T-cell (primary cell): ENCODE measurements around the gene RPH3AL. TPM values are rescaled to one million over a fixed set of nuclear protein-coding genes. Genes with fewer than 3 reads are reported as not detected.
A peak's percentile ranks its signal among the peaks of the same experiment; 100 is the strongest.

Experiments used
- ATAC-seq, 4 experiments: fragments of 200-7000 bp in 3 of 4; fragments of 150-1000 bp in 1 of 4; cut with Tn5 transposase; replicated peaks in 1 of 4; 1 replicate in 3 of 4; 2 replicates in 1 of 4; pipeline ENCODE4 v1.10.0; 2021; ENCODE audit warnings: moderate library complexity in 3 of 4, mild to moderate bottlenecking in 2 of 4, moderate number of reproducible peaks in 1 of 4
- CTCF ChIA-PET, 2 donors: fragments of 300-600 bp; sonication (Branson Sonifier 250); formaldehyde crosslinking; loops; one replicate each; lab custom pipeline; 2022; ENCODE audit warnings: antibody characterized with exemption in 2 of 2; lab: Charles Lee
- POLR2A ChIA-PET, 2 donors: fragments of 300-600 bp; sonication (Branson Sonifier 250); formaldehyde crosslinking; loops; one replicate each; lab custom pipeline; 2022; ENCODE audit warnings: antibody characterized with exemption in 2 of 2; lab: Charles Lee
- DNase-seq, 35 experiments: peaks; one replicate each; pipeline versions ENCODE4 v3.0.0 to v3.0.0-alpha.2; 2013 to 2023
- H3K27ac ChIP-seq: one replicate; pipeline ENCODE4 v1.5.1; 2013; ENCODE audit warnings: low read length
- H3K27me3 ChIP-seq, 2 experiments: replicated peaks in 1 of 2; 1 replicate in 1 of 2; 2 replicates in 1 of 2; pipeline versions ENCODE4 v1.6.1 to v1.7.0; 2013; ENCODE audit warnings: low read length in 1 of 2, mixed read lengths in 1 of 2; ENCODE audit not compliant: control insufficient read depth in 2 of 2, insufficient read depth in 2 of 2; ENCODE audit errors: extremely low read depth in 1 of 2
- H3K36me3 ChIP-seq, 2 donors: 1 replicate in 1 of 2; 2 replicates in 1 of 2; pipeline versions ENCODE4 v1.6.1 to v1.7.0; 2013; ENCODE audit warnings: low read length in 1 of 2; ENCODE audit not compliant: control insufficient read depth in 2 of 2, insufficient read depth in 1 of 2; ENCODE audit errors: extremely low read depth in 1 of 2
- H3K4me1 ChIP-seq, 2 experiments: 1 replicate in 1 of 2; 2 replicates in 1 of 2; pipeline versions ENCODE4 v1.6.1 to v1.7.0; 2013; ENCODE audit warnings: low read length in 2 of 2, mixed read lengths in 1 of 2; ENCODE audit not compliant: insufficient read depth in 2 of 2, control insufficient read depth in 1 of 2; ENCODE audit errors: extremely low read depth in 1 of 2
- H3K4me3 ChIP-seq, 2 donors: 1 replicate in 1 of 2; 2 replicates in 1 of 2; pipeline versions ENCODE4 v1.5.1 to v1.7.0; 2013; ENCODE audit warnings: mild to moderate bottlenecking in 2 of 2, low read length in 1 of 2, moderate library complexity in 1 of 2; ENCODE audit not compliant: control insufficient read depth in 1 of 2; ENCODE audit errors: extremely low read depth in 1 of 2
- H3K9me3 ChIP-seq: 2 replicates; pipeline ENCODE4 v1.7.0; 2013
- H3K27ac Mint-ChIP-seq, 2 donors: one replicate each; pipeline ENCODE4 v1.8.0; 2020 to 2021; ENCODE audit warnings: mild to moderate bottlenecking in 2 of 2, mixed read lengths in 2 of 2
- H3K27me3 Mint-ChIP-seq, 2 donors: one replicate each; pipeline ENCODE4 v1.8.0; 2021 to 2022; ENCODE audit warnings: mixed read lengths in 2 of 2
- H3K36me3 Mint-ChIP-seq: one replicate; pipeline ENCODE4 v1.8.0; 2021; ENCODE audit warnings: mixed read lengths
- H3K4me1 Mint-ChIP-seq, 3 donors: one replicate each; pipeline ENCODE4 v1.8.0; 2020 to 2022; ENCODE audit warnings: mixed read lengths in 3 of 3, mild to moderate bottlenecking in 1 of 3
- H3K4me3 Mint-ChIP-seq, 3 donors: one replicate each; pipeline ENCODE4 v1.8.0; 2020 to 2022; ENCODE audit warnings: mild to moderate bottlenecking in 3 of 3, mixed read lengths in 3 of 3, moderate library complexity in 3 of 3
- H3K9me3 Mint-ChIP-seq, 3 donors: one replicate each; pipeline ENCODE4 v1.8.0; 2020 to 2022; ENCODE audit warnings: mixed read lengths in 3 of 3
- WGBS: methylation state at CpG from one replicate; pipeline ENCODE4 v1.1.5; 2013; ENCODE audit warnings: missing lambda C conversion rate; ENCODE audit not compliant: insufficient coverage; 5-methylcytosine and 5-hydroxymethylcytosine counted together
- total RNA-seq, 35 experiments: library from RNA in 6 of 35; stranded (reverse) in 6 of 35; fragments of 120-200 nt in 1 of 35; gene quantifications; one replicate each; pipeline versions ENCODE4 v1.2.1 to v1.2.4 and lab custom pipeline; 2013 to 2026

The RPH3AL gene
- total RNA-seq, 5 donors from 2014 or later (not counting 1 experiment from before 2014, with no cell fraction given), result 4.5 to 10.5 (median 5.3) TPM

DNA sequence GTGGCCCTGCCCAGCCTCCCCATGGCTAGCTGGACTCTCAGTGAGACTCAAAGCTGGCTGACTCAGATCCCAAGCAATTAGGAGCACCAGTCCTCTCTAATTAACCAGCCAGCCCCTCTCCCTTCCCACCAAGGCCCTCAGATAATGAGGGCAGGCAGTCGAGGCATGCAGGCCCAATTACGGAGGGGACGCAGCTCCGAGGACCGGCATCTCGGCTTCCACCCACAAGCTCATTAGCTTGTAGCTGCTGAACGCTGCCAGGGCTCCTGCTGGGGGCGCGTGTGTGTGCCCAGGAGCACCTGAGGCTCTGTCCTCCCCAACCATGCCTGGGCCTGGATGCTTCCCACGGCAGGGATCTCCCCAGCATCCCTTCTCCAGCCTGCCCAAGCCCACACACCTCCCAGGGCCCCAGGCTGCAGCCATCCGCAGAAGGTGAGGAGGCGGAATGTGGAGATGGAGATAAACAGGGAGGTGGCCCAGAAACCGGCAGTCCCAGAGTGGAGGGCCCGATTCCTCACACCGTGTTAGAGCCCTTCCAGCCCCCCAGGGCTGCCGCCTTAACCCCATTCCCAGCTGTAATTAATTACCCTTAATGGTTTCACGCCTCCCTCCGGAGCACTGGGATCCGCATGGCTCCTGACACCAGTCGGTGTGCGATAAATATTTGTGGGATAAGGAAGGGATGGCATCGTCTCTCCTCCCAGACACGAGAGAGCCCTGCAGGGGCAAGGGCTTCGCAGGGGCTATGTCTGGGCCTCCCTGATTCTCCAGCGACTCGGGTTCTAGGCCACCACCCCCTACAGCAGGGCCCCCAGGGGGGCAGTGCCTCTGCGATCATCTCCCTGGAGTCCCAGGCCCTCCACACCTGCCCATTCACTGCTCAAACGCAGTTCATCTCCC is 42.2 kb downstream of the RPH3AL start:
- POLR2A ChIA-PET, result no interaction called here
- Mint-ChIP-seq H3K36me3 (no peaks in the 10 kb centered on the region), H3K27ac (no peak overlapping the region), H3K4me1 (no peaks in the 10 kb centered on the region), H3K27me3 (no peaks in the 10 kb centered on the region), H3K9me3 (peaks cover 0 to 6% (median 0%) of the 10 kb centered on the region in 3 donors), H3K4me3 (no peak overlapping the region)
- H3K4me3 ChIP-seq, result no peak overlapping the region
- no peaks in the 10 kb centered on the region for H3K4me1 ChIP-seq
- DNase-seq, result no peak
- H3K36me3 ChIP-seq, result no peaks in the 10 kb centered on the region
- no peaks in the 10 kb centered on the region for H3K27me3 ChIP-seq
- no peaks in the 10 kb centered on the region for H3K9me3 ChIP-seq
- H3K27ac ChIP-seq, result no peak overlapping the region
- CTCF ChIA-PET, result no interaction called here
- ATAC-seq, result no peak
- WGBS, result 89% methylated on average over 11 of the region's 28 CpGs

DNA sequence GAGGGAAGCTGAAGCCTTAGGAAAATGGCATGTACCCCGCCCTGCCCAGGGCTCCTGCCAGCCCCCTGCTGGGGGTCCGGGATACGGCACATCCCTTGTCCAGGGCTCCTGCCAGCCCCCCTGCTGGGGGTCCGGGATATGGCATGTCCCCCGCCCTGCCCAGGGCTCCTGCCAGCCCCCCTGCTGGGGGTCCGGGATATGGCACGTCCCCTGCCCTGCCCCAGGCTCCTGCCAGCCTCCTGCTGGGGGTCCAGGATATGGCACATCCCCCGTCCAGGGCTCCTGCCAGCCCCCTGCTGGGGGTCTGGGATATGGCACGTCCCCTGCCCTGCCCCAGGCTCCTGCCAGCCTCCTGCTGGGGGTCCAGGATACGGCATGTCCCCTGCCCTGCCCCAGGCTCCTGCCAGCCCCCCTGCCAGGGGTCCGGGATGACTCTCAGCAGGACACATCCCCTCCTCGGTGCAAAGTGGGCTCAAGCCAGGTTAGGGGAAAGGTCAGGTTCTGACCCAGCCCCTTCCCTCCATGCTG is 43.2 kb downstream of the RPH3AL start:
- Mint-ChIP-seq H3K36me3 (no peaks in the 10 kb centered on the region), H3K4me1 (no peaks in the 10 kb centered on the region), H3K27me3 (no peaks in the 10 kb centered on the region), H3K9me3 (peaks cover 0 to under 1% (median 0%) of the 10 kb centered on the region in 3 donors), H3K27ac (no peak overlapping the region), H3K4me3 (no peak overlapping the region)
- peaks cover 0 to 2% of the 10 kb centered on the region in 2 experiments for H3K27me3 ChIP-seq
- H3K4me1 ChIP-seq, result peaks cover 0 to 1% of the 10 kb centered on the region in 2 experiments
- ChIA-PET CTCF (interaction anchor here in 1 of 2 donors (0.5 kb wide), 1 partner anchor 207 kb away, joined by 5 read pairs; no protein-coding TSS in a partner anchor), POLR2A (no interaction called here)
- H3K9me3 ChIP-seq, result no peaks in the 10 kb centered on the region
- DNase-seq (peak in 8 of 35 experiments; percentile 5 to 55 (median 13)), ATAC-seq (peak in 3 of 4 experiments; percentile 39 to 55 (median 55))
- H3K36me3 ChIP-seq, result no peaks in the 10 kb centered on the region
- WGBS, result 81% methylated on average over 7 of the region's 12 CpGs
- H3K4me3 ChIP-seq, result no peak overlapping the region
- H3K27ac ChIP-seq, result no peak overlapping the region

DNA sequence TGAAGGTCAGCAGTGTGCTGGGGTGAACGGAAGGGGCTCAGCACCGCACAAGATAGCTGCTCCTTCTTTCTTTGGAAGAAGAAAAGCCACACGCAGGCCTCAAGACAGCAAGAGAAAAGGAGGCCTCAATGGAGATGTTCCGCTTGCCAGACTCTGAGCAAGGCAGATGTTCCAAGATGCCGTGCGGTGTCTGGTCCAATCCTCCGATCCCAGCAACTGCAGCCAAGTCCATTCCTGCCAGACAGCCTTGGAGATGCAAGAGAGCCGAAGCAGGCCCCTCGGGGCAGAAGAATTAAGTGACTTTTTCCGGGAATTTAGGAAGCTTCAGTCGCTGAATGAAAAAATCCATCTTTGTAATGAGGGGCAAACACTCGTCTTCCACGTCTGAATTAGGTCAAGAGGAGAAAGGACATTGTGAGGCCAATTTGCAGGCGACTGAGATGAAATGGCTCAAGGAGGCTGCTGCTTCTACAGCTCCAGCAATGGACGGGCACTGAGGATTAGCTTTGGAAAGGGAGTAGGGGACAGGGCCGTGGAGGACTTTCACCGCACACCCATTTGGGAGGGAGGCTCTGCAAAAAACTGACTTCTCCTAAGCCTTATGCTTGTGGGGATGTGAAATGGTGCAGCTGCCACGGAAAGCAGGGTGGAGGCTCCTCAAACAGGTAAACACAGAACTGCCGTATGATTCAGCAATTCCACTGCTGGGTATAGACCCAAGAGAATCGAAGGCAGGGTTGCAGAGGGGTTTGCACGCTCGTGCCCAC is 44.7 kb downstream of the RPH3AL start:
- peaks cover 0 to 3% of the 10 kb centered on the region in 2 donors for H3K27me3 Mint-ChIP-seq
- peaks cover 0 to 7% of the 10 kb centered on the region in 2 experiments for H3K27me3 ChIP-seq
- DNase-seq, result no peak
- peaks cover 0 to 3% of the 10 kb centered on the region in 2 experiments for H3K4me1 ChIP-seq
- no peaks in the 10 kb centered on the region for H3K4me1 Mint-ChIP-seq
- no peaks in the 10 kb centered on the region for H3K9me3 Mint-ChIP-seq
- no peak overlapping the region for H3K27ac Mint-ChIP-seq
- H3K4me3 Mint-ChIP-seq, result no peak overlapping the region
- WGBS, result 85% methylated on average over 17 of the region's 22 CpGs
- POLR2A ChIA-PET, result no interaction called here
- no peaks in the 10 kb centered on the region for H3K36me3 Mint-ChIP-seq
- ATAC-seq, result peak in 1 of 4 experiments; percentile 34
- no peaks in the 10 kb centered on the region for H3K36me3 ChIP-seq
- H3K27ac ChIP-seq, result no peak overlapping the region
- H3K4me3 ChIP-seq, result no peak overlapping the region
- CTCF ChIA-PET, result no interaction called here
- H3K9me3 ChIP-seq, result no peaks in the 10 kb centered on the region

DNA sequence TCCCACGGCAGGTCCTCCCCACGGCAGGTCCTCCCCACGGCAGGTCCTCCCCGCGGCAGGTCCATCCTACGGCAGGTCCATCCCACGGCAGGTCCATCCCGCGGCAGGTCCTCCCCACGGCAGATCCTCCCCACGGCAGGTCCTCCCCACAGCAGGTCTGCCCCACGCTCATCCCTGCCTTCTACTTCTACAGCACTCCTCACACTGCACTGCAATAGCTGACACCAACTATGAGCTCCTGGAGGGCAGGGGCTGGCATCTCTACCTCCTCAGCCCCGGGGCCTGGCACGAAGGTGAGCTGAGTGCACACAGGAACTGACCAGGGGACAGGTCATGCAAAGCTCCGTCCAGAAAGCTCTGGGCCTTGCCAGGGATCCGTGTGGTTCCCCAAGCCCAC is 45.3 kb downstream of the RPH3AL start:
- H3K27me3 ChIP-seq, result peaks cover 0 to 13% of the 10 kb centered on the region in 2 experiments
- H3K9me3 ChIP-seq, result no peaks in the 10 kb centered on the region
- DNase-seq (no peak), ATAC-seq (no peak)
- no peaks in the 10 kb centered on the region for H3K36me3 ChIP-seq
- POLR2A ChIA-PET, result no interaction called here
- Mint-ChIP-seq H3K36me3 (no peaks in the 10 kb centered on the region), H3K27ac (no peak overlapping the region), H3K4me1 (no peaks in the 10 kb centered on the region), H3K27me3 (peaks cover 0 to 6% of the 10 kb centered on the region in 2 donors), H3K9me3 (no peaks in the 10 kb centered on the region), H3K4me3 (no peak overlapping the region)
- no peak overlapping the region for H3K27ac ChIP-seq
- 93% methylated on average over 13 of the region's 16 CpGs for WGBS
- H3K4me1 ChIP-seq, result peaks cover 0 to 3% of the 10 kb centered on the region in 2 experiments
- CTCF ChIA-PET, result no interaction called here
- H3K4me3 ChIP-seq, result no peak overlapping the region

DNA sequence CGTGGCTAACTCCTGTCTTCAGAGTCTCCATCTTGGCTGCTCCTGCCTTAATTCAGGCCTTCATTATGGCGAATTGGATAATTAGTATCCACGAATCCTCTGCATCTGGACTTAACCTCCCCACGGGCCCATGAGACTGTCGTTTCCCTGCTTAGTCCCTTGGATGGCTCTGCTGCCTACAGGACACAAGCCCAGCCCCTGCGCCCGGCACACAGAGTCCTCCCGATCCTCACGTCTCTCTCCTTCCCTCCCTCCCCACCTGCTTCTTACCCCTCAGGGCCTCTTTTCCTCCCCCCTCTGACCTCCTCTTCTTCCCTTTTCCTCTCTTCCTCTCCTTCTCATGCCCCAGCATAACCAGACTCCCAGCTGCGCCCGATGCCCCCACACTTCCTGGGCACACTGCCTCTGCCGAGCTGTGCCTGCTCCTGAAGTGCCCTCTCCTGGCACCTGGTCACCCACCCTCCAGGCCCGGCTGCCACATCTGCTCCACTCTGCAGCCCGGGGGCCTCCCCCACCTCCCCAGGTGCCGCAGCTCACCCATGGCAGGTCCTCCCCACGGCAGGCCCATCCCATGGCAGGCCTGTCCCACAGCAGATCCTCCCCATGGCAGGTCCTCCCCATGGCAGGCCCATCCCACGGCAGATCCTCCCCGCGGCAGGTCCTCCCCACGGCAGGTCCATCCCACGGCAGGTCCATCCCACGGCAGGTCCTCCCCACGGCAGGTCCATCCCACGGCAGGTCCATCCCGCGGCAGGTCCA is 45.9 kb downstream of the RPH3AL start:
- Histone ChIP-seq H3K4me1 (peaks cover 0 to 3% of the 10 kb centered on the region in 2 experiments), H3K4me3 (no peak overlapping the region), H3K36me3 (no peaks in the 10 kb centered on the region), H3K9me3 (no peaks in the 10 kb centered on the region), H3K27me3 (peaks cover 0 to 19% of the 10 kb centered on the region in 2 experiments), H3K27ac (no peak overlapping the region)
- no peaks in the 10 kb centered on the region for H3K36me3 Mint-ChIP-seq
- no peaks in the 10 kb centered on the region for H3K4me1 Mint-ChIP-seq
- H3K9me3 Mint-ChIP-seq, result no peaks in the 10 kb centered on the region
- 71% methylated on average over 20 of the region's 26 CpGs for WGBS
- H3K4me3 Mint-ChIP-seq, result no peak overlapping the region
- H3K27ac Mint-ChIP-seq, result no peak overlapping the region
- peaks cover 0 to 6% of the 10 kb centered on the region in 2 donors for H3K27me3 Mint-ChIP-seq
- POLR2A ChIA-PET, result no interaction called here
- CTCF ChIA-PET, result no interaction called here
- ATAC-seq (no peak), DNase-seq (no peak)

DNA sequence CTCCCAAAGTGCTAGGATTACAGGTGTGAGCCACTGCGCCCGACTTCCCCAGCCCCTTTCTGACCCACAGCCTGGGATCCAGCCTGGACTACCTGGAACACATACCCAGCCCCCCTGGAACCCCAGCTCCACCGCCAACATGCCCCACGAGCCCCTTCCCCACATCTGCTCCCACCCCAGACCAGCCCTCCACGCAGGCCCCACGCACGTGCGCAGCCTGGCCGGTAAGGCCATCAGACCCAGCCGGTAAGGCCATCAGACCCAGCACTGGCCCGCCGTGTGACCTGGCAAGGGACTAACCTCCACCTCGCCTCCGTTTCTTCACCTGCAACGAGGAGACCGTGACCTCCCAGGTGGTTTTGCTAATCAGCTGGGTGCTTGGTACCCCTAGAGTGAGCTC is 46.5 kb downstream of the RPH3AL start:
- Mint-ChIP-seq H3K36me3 (no peaks in the 10 kb centered on the region), H3K27me3 (peaks cover 0 to 6% of the 10 kb centered on the region in 2 donors), H3K9me3 (no peaks in the 10 kb centered on the region), H3K4me1 (no peaks in the 10 kb centered on the region), H3K27ac (no peak overlapping the region), H3K4me3 (no peak overlapping the region)
- ATAC-seq (no peak), DNase-seq (no peak)
- POLR2A ChIA-PET, result no interaction called here
- CTCF ChIA-PET, result no interaction called here
- Histone ChIP-seq H3K4me3 (no peak overlapping the region), H3K27ac (no peak overlapping the region), H3K36me3 (no peaks in the 10 kb centered on the region), H3K4me1 (peaks cover 0 to 3% of the 10 kb centered on the region in 2 experiments), H3K9me3 (no peaks in the 10 kb centered on the region), H3K27me3 (peaks cover 0 to 22% of the 10 kb centered on the region in 2 experiments)
- WGBS, result 91% methylated on average over 14 of the region's 16 CpGs
